ENCODE measurements around the gene CNTNAP2.

Gene CNTNAP2

DNA sequence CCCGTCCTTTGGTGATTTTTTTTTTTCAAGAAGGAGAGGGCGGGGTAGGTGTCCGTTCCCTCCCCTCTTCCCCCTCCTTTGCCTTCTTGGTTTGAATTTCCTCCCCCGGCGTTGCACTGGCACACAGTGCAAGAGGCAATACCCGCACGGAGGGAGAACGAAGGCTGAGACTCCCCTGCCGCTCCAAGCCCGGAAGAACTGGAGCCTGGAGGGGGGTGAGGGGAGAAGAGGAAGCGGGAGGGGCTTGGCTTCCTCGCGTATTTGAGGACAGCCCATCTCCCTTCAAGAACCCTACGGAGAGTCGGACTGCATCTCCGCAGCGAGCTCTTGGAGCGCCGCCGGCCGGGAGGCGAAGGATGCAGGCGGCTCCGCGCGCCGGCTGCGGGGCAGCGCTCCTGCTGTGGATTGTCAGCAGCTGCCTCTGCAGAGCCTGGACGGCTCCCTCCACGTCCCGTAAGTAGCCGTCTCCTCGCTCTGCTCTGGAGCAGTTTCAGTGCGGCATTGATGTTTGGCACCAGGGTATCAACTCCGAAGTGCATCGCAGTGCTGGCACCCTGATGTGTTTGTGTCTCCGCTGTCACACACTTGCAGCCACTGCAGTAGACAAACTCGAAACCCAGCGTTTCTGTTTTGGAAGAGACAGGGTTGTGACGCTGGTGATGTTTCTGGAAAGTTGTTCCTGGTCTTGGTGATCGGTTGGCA lies at the start of gene CNTNAP2:
CNTNAP2 (plus strand) TSS at position 281 of the 702 bp plus-strand sequence; CDS start at position 357, 76 bp downstream.
- DNase-seq (ENCODE audit: extremely low read depth, low read depth): no peak
- no peak for TF ChIP-seq CTCF (IDR thresholded peaks at IDR 0.05; ENCODE audit: low read depth, low read length, missing control alignments)
- no peak within 1 kb of the TSS for H3K4me3 ChIP-seq (replicated peaks; ENCODE audit: low read depth, low read length)

- no peak overlapping the region for H3K4me3 ChIP-seq (replicated peaks; ENCODE audit: low read depth, low read length)
- no peak for TF ChIP-seq CTCF (IDR thresholded peaks at IDR 0.05; ENCODE audit: low read depth, low read length, missing control alignments)
- DNase-seq (ENCODE audit: extremely low read depth, low read depth): no peak
Observed at GRCh38 chr7:146067880-146068279, 48.7 kb upstream of the CNTNAP2 start.

GRCh38 chr7:146074195-146074765 lies 42.3 kb upstream of the CNTNAP2 start:
- no peak overlapping the region for H3K4me3 ChIP-seq (replicated peaks; ENCODE audit: low read depth, low read length)
- no peak for DNase-seq (ENCODE audit: extremely low read depth, low read depth)
- TF ChIP-seq CTCF (IDR thresholded peaks at IDR 0.05; ENCODE audit: low read depth, low read length, missing control alignments): no peak

GRCh38 chr7:146076344-146076743 lies 40.3 kb upstream of the CNTNAP2 start:
- TF ChIP-seq CTCF (IDR thresholded peaks at IDR 0.05; ENCODE audit: low read depth, low read length, missing control alignments): no peak
- no peak for DNase-seq (ENCODE audit: extremely low read depth, low read depth)
- H3K4me3 ChIP-seq (replicated peaks; ENCODE audit: low read depth, low read length): no peak overlapping the region

DNA sequence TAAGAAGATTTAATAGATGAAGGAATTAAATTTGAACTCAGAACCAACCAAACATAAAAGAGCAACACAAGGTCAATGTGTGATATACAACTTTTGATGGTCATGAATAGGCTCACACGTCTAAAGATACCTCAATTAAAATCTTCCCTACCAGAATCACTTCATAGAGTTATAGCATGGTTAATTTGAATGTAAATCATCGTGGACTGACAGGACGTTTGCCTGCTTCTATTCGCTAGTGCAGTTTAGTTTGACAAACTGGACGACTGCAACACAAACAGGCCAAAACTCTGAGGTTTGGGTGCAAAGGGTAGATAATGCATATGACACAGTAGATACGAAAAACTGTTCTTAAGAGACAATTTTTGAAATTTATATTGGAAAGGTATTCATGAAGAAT lies 32.5 kb upstream of the CNTNAP2 start:
- TF ChIP-seq CTCF (IDR thresholded peaks at IDR 0.05; ENCODE audit: low read depth, low read length, missing control alignments): no peak
- DNase-seq (ENCODE audit: extremely low read depth, low read depth): no peak
- no peak overlapping the region for H3K4me3 ChIP-seq (replicated peaks; ENCODE audit: low read depth, low read length)

- TF ChIP-seq CTCF (IDR thresholded peaks at IDR 0.05; ENCODE audit: low read depth, low read length, missing control alignments): peak; percentile 18
- DNase-seq (ENCODE audit: extremely low read depth, low read depth): no peak
Observed at GRCh38 chr7:146090023-146090645, 26.5 kb upstream of the CNTNAP2 start.

More at GRCh38 chr7:146090023-146090645, 26.5 kb upstream of the CNTNAP2 start:
- H3K4me3 ChIP-seq (replicated peaks; ENCODE audit: low read depth, low read length): no peak overlapping the region
